B cell (primary cell): ENCODE results near the gene PUM2. TPM values are rescaled to one million over a fixed set of nuclear protein-coding genes. Genes with fewer than 3 reads are reported as not detected.

ENCODE experiments used
- ATAC-seq: fragments of 200-7000 bp; cut with Tn5 transposase; one replicate; pipeline ENCODE4 v1.10.0; 2021; ENCODE audit warnings: low read depth, mild to moderate bottlenecking, moderate number of reproducible peaks, moderate library complexity
- CTCF ChIA-PET: fragments of 350-600 bp; sonication (Branson Sonifier 250); formaldehyde crosslinking; loops from one replicate; lab custom pipeline; 2021; ENCODE audit warnings: antibody characterized with exemption, inconsistent platforms; lab: Charles Lee
- POLR2A ChIA-PET: fragments of 350-600 bp; sonication (Branson Sonifier 250); formaldehyde crosslinking; loops from one replicate; lab custom pipeline; 2021; ENCODE audit warnings: antibody characterized with exemption; lab: Charles Lee
- DNase-seq: peaks from one replicate; pipeline ENCODE4 v3.0.0; 2013
- H2AFZ ChIP-seq: 2 replicates; pipeline ENCODE4 v1.6.1; 2012; ENCODE audit warnings: mild to moderate bottlenecking, low read depth, low read length; ENCODE audit not compliant: insufficient read depth, poor library complexity, severe bottlenecking
- H3K27ac ChIP-seq, 2 donors: 1 replicate in 1 of 2; 2 replicates in 1 of 2; pipeline ENCODE4 v1.5.1; 2012 to 2013; ENCODE audit warnings: low read length in 2 of 2, mild to moderate bottlenecking in 2 of 2, moderate library complexity in 1 of 2
- H3K27me3 ChIP-seq, 4 experiments: fragments of 200-600 bp in 1 of 4; sonication (generic) in 1 of 4; replicated peaks in 1 of 4; 1 replicate in 2 of 4; 2 replicates in 2 of 4; pipeline versions ENCODE4 v1.6.1 to v1.7.0; 2013 to 2016; ENCODE audit warnings: low read length in 3 of 4, mild to moderate bottlenecking in 2 of 4, mixed read lengths in 1 of 4, moderate library complexity in 1 of 4; ENCODE audit not compliant: insufficient read depth in 4 of 4, control insufficient read depth in 3 of 4; ENCODE audit errors: control extremely low read depth in 1 of 4
- H3K36me3 ChIP-seq, 2 experiments: replicated peaks in 1 of 2; 1 replicate in 1 of 2; 2 replicates in 1 of 2; pipeline versions ENCODE4 v1.6.1 to v1.7.1; 2013; ENCODE audit warnings: low read length in 1 of 2; ENCODE audit not compliant: insufficient read depth in 2 of 2, control insufficient read depth in 1 of 2; ENCODE audit errors: control extremely low read depth in 1 of 2, extremely low read depth in 1 of 2
- H3K4me1 ChIP-seq, 2 donors: fragments of 200-600 bp in 1 of 2; sonication (generic) in 1 of 2; 1 replicate in 1 of 2; 2 replicates in 1 of 2; pipeline versions ENCODE4 v1.5.1 to v1.6.1; 2013 to 2017; ENCODE audit warnings: low read length in 2 of 2; ENCODE audit not compliant: control insufficient read depth in 2 of 2, insufficient read depth in 2 of 2
- H3K4me2 ChIP-seq: replicated peaks from 2 replicates; pipeline ENCODE3; 2012; ENCODE audit warnings: mild to moderate bottlenecking, low read depth, low read length; ENCODE audit not compliant: poor library complexity, severe bottlenecking
- H3K4me3 ChIP-seq, 5 experiments: fragments of 200-600 bp in 1 of 5; sonication (generic) in 1 of 5; 1 replicate in 3 of 5; 2 replicates in 2 of 5; pipeline versions ENCODE4 v1.5.1 to v1.7.0; 2011 to 2016; ENCODE audit warnings: low read length in 4 of 5, mild to moderate bottlenecking in 4 of 5, low read depth in 2 of 5, control low read depth in 1 of 5, moderate library complexity in 1 of 5; ENCODE audit not compliant: insufficient read depth in 1 of 5; ENCODE audit errors: control extremely low read depth in 1 of 5, extremely low read depth in 1 of 5
- H3K79me2 ChIP-seq: fragments of 200-600 bp; sonication (generic); one replicate; pipeline ENCODE4 v1.6.0; 2016; ENCODE audit warnings: low read length; ENCODE audit not compliant: control insufficient read depth, insufficient read depth
- H3K9ac ChIP-seq: fragments of 200-600 bp; sonication (generic); 2 replicates; pipeline ENCODE4 v1.6.1; 2017; ENCODE audit warnings: mild to moderate bottlenecking, low read length, moderate library complexity
- H3K9me3 ChIP-seq, 3 donors: one replicate each; pipeline versions ENCODE4 v1.6.1 to v1.7.1; 2013; ENCODE audit warnings: low read length in 2 of 3; ENCODE audit not compliant: control insufficient read depth in 2 of 3, insufficient read depth in 1 of 3; ENCODE audit errors: control extremely low read depth in 1 of 3
- H4K20me1 ChIP-seq: 2 replicates; pipeline ENCODE4 v1.6.0; 2012; ENCODE audit warnings: mild to moderate bottlenecking, low read length; ENCODE audit not compliant: insufficient read depth, control insufficient read depth, poor library complexity, severe bottlenecking
- H3K27ac Mint-ChIP-seq: one replicate; pipeline ENCODE4 v1.8.0; 2021; ENCODE audit warnings: mixed read lengths
- H3K27me3 Mint-ChIP-seq: one replicate; pipeline ENCODE4 v1.8.0; 2021; ENCODE audit warnings: mixed read lengths
- H3K4me1 Mint-ChIP-seq: one replicate; pipeline ENCODE4 v1.8.0; 2021; ENCODE audit warnings: mixed read lengths
- H3K4me3 Mint-ChIP-seq: one replicate; pipeline ENCODE4 v1.8.0; 2021; ENCODE audit warnings: mixed read lengths
- H3K9me3 Mint-ChIP-seq: one replicate; pipeline ENCODE4 v1.8.0; 2022; ENCODE audit warnings: mixed read lengths; ENCODE audit not compliant: insufficient read depth
- CTCF ChIP-seq: fragments of 200-600 bp; IDR thresholded peaks from one replicate; pipeline ENCODE4 v1.8.0; 2022; ENCODE audit warnings: antibody characterized with exemption, mild to moderate bottlenecking
- EZH2 ChIP-seq: IDR thresholded peaks from 2 replicates; pipeline ENCODE4 v1.6.1; 2012; ENCODE audit warnings: borderline replicate concordance, low read depth, mild to moderate bottlenecking, moderate library complexity, low read length; ENCODE audit not compliant: insufficient read depth, poor library complexity, severe bottlenecking
- WGBS: methylation state at CpG from one replicate; pipeline ENCODE4 v1.1.5; 2013; ENCODE audit warnings: missing lambda C conversion rate; ENCODE audit not compliant: insufficient coverage; 5-methylcytosine and 5-hydroxymethylcytosine counted together
- intact Hi-C: fragments of 100-400 bp; cut with micrococcal nuclease; formaldehyde crosslinking; loops from one replicate; pipeline ENCODE4 v1.10.0; 2022
- polyA plus RNA-seq: library from polyadenylated mRNA; depleted of rRNA; stranded (reverse); fragments of >200 nt; gene quantifications from 2 replicates; pipeline ENCODE4 v1.2.3, GENCODE V29; 2012
- total RNA-seq, 2 donors: library from RNA; stranded (reverse); fragments of 120-200 nt in 1 of 2; gene quantifications; 1 replicate in 1 of 2; 2 replicates in 1 of 2; pipeline versions ENCODE4 v1.2.3 to v1.2.4, GENCODE V29; 2013 to 2022

PUM2 gene
- total and polyA plus RNA-seq, 2 donors (not counting 1 experiment from before 2014, with no cell fraction given) = 21.1 to 151 TPM

GRCh38 chr2:20209373-20210109 is 141.1 kb downstream of the PUM2 start:
- H3K4me3 ChIP-seq = no peak overlapping the region
- H3K4me2 ChIP-seq = no peak overlapping the region
- Mint-ChIP-seq H3K4me1 (peaks cover 7% of the 10 kb centered on the region), H3K27me3 (no peaks in the 10 kb centered on the region), H3K27ac (no peak overlapping the region), H3K4me3 (no peak overlapping the region), H3K9me3 (no peaks in the 10 kb centered on the region)
- H3K79me2 ChIP-seq = no peaks in the 10 kb centered on the region
- H3K36me3 ChIP-seq = no peaks in the 10 kb centered on the region
- no peak for ATAC-seq
- H3K9ac ChIP-seq = no peak overlapping the region
- no peaks in the 10 kb centered on the region for H4K20me1 ChIP-seq
- TF ChIP-seq EZH2 (no peak), CTCF (no peak)
- H3K27ac ChIP-seq = no peak overlapping the region
- H2AFZ ChIP-seq = no peak overlapping the region
- no peaks in the 10 kb centered on the region for H3K4me1 ChIP-seq
- intact Hi-C loops = no loop called here
- ChIA-PET POLR2A (no interaction called here), CTCF (no interaction called here)
- WGBS = 95% methylated on average over 21 of the region's 21 CpGs
- no peaks in the 10 kb centered on the region for H3K9me3 ChIP-seq
- no peaks in the 10 kb centered on the region for H3K27me3 ChIP-seq
- DNase-seq = no peak

GRCh38 chr2:20208476-20208859 is 142.2 kb downstream of the PUM2 start:
- H3K4me1 ChIP-seq = no peaks in the 10 kb centered on the region
- H3K4me3 ChIP-seq = no peak overlapping the region
- Mint-ChIP-seq H3K4me1 (peaks cover 7% of the 10 kb centered on the region), H3K4me3 (no peak overlapping the region), H3K9me3 (no peaks in the 10 kb centered on the region), H3K27ac (no peak overlapping the region), H3K27me3 (no peaks in the 10 kb centered on the region)
- H3K36me3 ChIP-seq = no peaks in the 10 kb centered on the region
- DNase-seq (no peak), ATAC-seq (no peak)
- no peak overlapping the region for H3K4me2 ChIP-seq
- H3K9me3 ChIP-seq = peaks cover 0 to 3% (median 0%) of the 10 kb centered on the region in 3 donors
- H3K79me2 ChIP-seq = no peaks in the 10 kb centered on the region
- ChIA-PET CTCF (no interaction called here), POLR2A (no interaction called here)
- H3K27me3 ChIP-seq = no peaks in the 10 kb centered on the region
- H3K9ac ChIP-seq = no peak overlapping the region
- WGBS = 64% methylated on average over 5 of the region's 5 CpGs
- intact Hi-C loops = no loop called here
- no peak overlapping the region for H3K27ac ChIP-seq
- no peak overlapping the region for H2AFZ ChIP-seq
- TF ChIP-seq CTCF (no peak), EZH2 (no peak)
- H4K20me1 ChIP-seq = no peaks in the 10 kb centered on the region
